ENCODE results near the gene TPST2. TPM values are rescaled to one million over a fixed set of nuclear protein-coding genes. Genes with fewer than 3 reads are reported as not detected.

The TPST2 gene
- polyA plus RNA-seq, 3 donors, result 24.9 to 244 (median 69.4) TPM

DNA sequence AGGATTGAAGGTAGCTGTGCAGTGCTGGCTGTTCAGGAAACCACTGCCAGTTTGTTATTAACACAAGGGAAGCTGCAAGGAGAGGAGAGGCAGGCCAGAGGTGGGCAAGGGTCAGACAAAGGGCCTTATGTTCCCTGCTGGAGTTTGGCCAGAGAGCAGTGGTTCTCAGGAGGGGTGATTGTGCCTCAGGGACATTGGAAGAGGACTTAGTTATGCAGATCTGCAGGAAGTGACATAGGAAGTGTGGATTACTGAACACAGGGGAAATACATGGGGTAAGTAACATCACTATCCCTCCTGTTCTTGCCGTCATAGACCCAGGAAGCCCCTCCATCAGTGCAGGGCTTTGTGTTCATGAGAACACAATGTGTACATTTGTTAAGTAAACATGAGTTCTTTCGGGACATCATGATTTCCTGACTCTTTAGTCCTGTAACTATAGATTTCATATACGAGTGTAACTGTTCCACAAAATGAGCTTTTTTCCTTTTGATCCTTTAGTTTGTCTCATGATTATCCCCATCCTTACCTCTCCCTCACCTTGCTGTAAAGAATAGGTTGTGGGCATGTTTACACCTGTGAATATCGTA lies 100.4 kb downstream of the TPST2 start:
- 68 to 74% (median 72%) methylated on average over 4 of the region's 4 CpGs for WGBS, 3 donors
- H3K27ac ChIP-seq (ENCODE audit: low read depth, low read length), result no peak overlapping the region

DNA sequence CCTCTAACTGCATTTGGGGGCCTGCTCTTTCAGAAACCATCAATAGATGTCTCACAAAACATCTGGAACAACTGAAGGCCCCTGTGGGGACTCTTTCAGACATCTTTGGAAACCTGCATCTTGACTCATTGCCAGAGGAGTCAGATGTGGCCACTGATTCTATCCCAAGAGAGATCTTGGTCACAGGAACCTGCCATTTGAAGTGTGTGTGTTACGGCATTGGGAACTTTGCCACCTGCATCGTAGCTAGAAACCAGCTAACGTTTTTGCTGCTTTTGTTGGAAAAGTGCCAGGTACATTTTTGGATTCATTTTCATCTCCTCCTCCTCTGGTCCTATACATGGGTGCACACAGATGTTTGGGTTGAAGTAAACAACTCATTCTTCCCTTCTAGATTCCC lies 101.9 kb downstream of the TPST2 start:
- WGBS, 3 donors, result 30 to 55% (median 43%) methylated on average over 3 of the region's 3 CpGs
- no peak overlapping the region for H3K27ac ChIP-seq (ENCODE audit: low read depth, low read length)

DNA sequence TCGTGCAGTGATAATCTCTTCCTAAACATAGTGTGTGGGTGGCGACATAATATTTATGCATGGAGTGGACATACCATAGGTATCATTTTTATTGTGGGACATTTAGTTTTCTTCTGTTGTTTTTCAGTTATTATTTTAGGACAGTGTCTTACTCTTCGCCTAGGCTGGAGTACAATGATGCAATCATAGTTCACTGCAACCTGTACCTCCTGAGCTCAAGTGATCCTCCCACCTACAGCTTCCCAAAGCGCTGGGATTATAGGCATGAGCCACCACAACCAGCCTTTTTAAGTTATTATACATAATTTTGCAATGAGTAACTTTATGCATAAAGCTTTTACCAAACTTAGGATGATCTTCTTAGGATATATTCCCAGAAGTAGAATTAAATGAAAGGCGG lies 103.5 kb downstream of the TPST2 start:
- no peak overlapping the region for H3K27ac ChIP-seq (ENCODE audit: low read depth, low read length)
- 83 to 86% (median 85%) methylated on average over 5 of the region's 5 CpGs for WGBS, 3 donors

DNA sequence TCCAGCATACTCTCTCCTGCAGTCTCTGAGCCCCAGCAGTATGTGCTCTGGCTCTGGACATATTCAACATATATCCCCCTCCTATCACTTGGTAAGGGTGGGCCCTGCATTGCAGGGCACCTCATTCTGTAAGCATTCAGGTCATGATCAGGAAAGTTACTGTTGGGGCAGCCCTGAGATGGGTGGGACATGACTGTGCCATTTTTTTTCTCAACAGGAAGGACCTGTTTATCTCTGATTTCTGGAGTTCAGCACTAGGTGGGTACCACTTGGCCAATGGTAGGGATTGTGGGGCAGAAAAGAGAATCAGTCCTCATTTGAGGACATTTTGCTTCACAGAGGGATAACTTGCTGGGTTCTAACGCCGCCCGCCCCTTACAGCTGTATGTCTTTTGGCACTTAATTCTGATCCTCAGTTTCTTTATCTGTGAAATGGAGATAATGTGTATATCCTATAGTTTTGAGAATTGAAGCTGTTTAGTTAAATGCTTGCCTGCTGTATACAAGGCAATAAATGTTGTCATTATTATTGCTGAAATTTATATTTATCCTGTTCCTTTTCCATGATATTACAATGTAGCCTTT lies 104.0 kb downstream of the TPST2 start:
- whole genome bisulfite sequencing, 3 donors, result 58 to 73% (median 72%) methylated on average over 3 of the region's 3 CpGs
- no peak overlapping the region for H3K27ac ChIP-seq (ENCODE audit: low read depth, low read length)

DNA sequence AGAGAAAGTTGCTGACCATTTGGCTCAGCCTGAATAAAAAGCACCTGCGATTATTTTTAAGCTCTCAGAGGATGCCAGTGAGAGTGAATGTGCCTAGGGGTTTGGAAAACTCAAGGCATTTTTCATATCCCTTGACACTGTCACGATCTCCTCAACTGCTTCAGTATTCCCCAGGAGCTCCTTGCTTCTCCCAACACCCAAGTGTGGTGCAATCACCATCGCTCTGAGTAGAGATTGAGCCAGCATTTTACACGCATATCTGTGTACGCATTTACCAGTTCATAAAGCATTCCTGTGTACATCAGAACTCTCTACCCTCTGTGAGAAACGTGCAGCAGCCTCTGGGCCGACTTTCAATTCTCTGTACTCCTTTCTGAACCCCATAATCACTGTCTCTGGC lies 104.9 kb downstream of the TPST2 start:
- no peak overlapping the region for H3K27ac ChIP-seq (ENCODE audit: low read depth, low read length)
- 35 to 59% (median 51%) methylated on average over 7 of the region's 7 CpGs for WGBS, 3 donors

DNA sequence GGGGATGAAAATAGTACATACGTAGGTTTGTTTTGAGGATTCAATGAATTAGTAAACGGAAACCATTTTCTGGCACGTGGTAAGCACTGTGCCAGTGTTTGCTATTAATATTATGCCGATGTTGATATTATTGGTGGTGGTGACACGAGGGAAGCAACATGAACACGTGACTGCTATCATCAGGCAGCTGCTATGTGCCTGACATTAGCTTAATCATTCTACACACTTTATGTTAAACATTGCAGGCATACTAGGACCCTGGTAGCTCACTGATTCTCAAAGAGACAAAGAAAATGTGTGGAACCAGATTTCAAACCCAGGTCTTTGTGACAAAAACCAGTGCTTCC lies 105.6 kb downstream of the TPST2 start:
- 6 to 8% (median 6%) methylated on average over 6 of the region's 6 CpGs for WGBS, 3 donors

DNA sequence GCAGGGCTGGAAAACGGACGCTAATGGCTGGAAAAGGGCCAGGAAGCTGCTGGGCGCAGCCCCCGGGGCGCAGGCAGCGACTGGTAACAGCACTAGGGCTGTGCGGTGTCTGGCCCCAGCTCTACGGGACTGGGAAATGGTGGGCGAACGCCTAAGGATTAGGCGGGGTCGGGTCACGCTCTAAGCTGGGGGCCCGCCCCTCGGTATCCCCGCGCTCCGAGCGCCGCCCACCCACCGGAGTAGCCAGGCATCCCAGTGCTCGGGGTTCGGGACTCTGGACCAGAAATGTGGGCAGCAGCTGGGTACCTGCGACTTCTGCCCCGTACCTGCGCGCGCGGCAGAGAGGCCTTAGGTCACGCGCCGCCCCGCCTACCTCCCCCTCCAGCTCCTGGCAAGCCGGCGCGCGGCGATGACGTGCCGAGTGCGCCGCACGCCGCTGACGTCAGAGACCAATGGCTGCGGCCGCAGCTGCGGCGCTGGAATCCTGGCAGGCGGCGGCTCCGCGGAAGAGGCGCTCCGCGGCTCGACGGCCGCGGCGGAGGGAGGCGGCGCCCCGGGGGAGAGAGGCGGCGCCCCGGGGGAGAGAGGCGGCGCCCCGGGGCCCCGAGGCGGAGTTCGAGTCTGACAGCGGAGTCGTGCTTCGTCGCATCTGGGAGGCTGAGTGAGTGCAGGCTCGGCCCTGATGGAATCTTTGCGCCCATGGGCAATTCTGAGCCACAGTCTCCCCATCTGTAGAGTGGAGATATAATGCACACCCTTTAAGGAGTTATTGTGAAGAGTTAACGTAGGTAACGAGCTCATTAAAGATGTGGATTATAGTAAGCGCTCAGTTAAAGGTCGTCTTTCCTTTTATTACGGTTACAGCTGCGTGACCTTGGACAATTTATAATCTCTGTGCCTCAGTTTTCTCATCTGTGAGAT lies 106.2 kb downstream of the TPST2 start, which contains the start of the genes HPS4 and SRRD:
TSS of gene HPS4 (minus strand) at position 345 of the 921 bp plus-strand sequence. CDS start 2,021 bp downstream, outside the sequence.
TSS of gene SRRD (plus strand) at position 439 of the 921 bp plus-strand sequence. CDS start at position 453, 14 bp downstream.
- 0 to 1% (median 0%) methylated on average over 68 to 84 of the region's 85 CpGs for WGBS, 3 donors
- H3K27ac ChIP-seq (ENCODE audit: low read depth, low read length), result no peak within 1 kb of the TSS

More for the DNA sequence above, 105.6 kb downstream of the TPST2 start:
- H3K27ac ChIP-seq (ENCODE audit: low read depth, low read length), result no peak overlapping the region

DNA sequence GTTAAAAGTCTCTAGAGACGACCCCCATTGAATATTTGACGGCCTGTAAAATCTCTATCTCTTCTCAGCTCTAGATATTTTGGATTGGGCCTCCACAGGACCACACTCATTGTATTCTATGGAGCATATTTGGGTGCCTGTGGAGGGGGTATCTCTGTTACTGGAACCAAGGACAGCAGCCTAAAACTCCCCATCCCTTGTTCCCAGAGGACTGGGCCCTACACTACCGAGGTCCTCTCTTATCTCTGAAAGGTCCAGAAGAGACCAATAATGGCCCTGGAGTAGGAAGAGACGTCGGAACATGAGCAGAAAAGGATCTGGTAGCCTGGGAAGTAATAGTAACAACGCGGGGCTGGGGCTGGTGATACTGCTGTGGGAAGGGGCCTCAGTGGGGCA lies 106.9 kb downstream of the TPST2 start:
- 6 to 13% (median 7%) methylated on average over 7 of the region's 7 CpGs for WGBS, 3 donors

DNA sequence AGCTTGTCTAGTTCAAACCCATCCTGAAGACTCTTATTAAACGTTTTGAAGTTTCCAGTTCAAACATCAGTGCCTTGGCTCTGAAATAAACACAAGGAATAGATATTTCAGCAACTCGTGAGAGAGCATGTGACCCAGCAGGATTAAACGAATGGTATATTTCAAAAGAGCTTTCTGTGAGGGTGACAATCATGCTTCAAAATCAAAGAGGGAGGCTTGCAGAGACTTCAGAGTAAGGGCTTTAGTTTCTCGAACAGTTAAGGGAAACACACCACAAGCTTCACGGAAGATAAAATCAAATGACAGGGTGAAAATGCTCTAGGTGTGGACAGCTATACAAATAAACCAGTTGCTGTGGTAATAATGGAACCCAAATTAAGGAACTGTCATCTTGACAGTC lies 107.8 kb downstream of the TPST2 start:
- 39 to 46% (median 45%) methylated on average over 5 of the region's 5 CpGs for WGBS, 3 donors
- H3K27ac ChIP-seq (ENCODE audit: low read depth, low read length), result no peak overlapping the region

More for the DNA sequence above, 106.9 kb downstream of the TPST2 start:
- no peak overlapping the region for H3K27ac ChIP-seq (ENCODE audit: low read depth, low read length)

DNA sequence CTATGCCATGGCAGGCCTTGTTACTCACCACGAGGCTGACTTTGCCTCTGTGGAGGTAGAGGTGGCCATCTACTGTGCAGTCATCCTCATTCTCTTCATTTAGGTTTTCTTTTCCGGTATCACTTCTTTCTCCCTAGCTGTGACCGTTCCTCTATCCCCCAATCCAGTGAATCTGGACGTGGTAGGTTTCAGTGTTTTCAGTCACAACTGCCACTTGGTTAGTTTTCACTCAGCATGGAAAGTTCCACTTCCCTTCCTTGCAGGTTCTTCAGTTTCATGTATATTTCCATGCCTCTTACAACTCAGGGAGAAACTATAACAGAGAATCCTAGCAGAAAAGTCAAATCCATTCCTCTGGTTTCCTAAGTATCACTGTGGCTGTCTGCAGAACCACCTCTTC lies 108.2 kb downstream of the TPST2 start:
- H3K27ac ChIP-seq (ENCODE audit: low read depth, low read length), result no peak overlapping the region
- WGBS, 3 donors, result 74 to 79% (median 76%) methylated on average over 4 of the region's 4 CpGs

DNA sequence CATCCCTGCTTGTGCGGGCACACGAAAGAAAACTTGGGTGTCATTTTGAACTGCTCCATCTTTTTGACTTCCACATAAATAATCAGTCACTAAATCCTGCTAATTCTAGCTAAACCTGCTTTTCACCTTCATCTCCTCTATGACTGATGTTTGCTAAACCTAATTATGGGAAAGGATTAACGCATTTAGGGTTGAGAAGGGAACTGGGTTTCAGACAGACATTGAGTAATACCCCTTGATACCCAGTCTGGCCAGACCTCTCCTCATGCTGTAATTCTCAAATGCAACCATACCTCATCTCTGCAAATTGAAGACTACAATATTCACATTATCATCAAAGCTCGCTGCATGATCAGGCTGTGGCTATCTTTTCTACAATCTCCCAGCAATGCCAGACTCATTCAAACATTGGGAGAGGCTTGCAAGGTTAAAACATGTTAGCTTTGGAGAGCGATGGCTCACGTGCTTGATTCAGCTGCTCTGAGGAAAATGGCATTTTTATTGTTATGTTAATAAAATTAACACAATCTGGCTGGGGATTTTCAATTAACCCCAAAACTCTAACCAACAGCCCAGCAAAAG lies 108.7 kb downstream of the TPST2 start:
- WGBS, 3 donors, result 65 to 69% (median 68%) methylated on average over 6 of the region's 6 CpGs
- no peak overlapping the region for H3K27ac ChIP-seq (ENCODE audit: low read depth, low read length)

DNA sequence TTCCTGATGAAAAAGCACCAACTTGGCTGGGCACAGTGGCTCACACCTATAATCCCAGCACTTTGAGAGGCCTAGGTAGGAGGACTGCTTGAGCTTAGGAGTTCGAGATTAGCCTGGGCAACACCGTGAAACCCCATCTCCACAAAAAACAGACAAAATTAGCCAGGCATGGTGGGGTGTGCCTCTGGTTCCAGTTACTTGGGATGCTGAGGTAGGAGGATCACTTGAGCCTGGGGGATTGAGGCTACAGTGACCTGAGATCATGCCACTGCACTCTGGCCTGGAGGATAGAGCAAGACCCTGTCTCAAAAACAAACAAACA lies 109.4 kb downstream of the TPST2 start:
- H3K27ac ChIP-seq (ENCODE audit: low read depth, low read length), result no peak overlapping the region
- WGBS, 3 donors, result 74 to 91% (median 81%) methylated on average over 2 of the region's 2 CpGs

DNA sequence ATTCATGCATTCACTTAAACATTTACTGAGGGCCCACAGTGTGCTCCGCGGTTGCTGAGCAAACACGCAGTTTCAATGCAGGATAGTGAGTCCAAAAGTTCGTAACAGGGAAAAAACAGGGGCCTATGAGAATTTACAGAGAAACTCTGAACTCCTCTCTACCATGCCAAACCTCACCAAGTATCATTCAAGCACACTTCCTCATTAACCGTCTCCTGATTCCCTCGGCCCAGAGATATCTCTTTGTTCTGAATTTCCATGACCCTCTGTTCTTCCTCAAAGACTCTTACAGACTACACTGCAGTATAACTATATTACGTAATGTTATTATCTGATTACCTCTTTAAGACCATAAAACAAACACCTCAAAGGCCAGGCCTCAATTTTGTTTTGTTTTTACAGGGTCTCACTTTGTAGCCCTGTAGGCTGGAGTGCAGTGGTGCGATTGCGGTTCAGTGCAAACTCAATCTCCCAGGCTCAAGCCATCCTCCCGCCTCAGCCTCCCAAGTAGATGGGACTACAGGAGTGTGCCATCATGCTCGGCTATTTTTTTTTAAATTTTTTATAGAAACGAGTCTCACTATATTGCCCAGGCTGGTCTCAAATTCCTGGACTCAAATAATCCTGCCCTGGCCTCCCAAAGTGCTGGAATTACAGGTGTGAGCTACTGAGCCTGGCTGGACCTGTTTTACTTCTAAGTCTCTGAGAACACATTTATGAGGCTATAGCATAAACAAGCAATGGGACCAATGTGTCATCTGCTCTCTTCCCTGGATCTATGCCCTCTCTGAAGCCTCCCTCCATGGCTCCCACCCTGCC lies 109.9 kb downstream of the TPST2 start:
- WGBS, 3 donors, result 46 to 65% (median 63%) methylated on average over 12 of the region's 12 CpGs
- no peak overlapping the region for H3K27ac ChIP-seq (ENCODE audit: low read depth, low read length)

DNA sequence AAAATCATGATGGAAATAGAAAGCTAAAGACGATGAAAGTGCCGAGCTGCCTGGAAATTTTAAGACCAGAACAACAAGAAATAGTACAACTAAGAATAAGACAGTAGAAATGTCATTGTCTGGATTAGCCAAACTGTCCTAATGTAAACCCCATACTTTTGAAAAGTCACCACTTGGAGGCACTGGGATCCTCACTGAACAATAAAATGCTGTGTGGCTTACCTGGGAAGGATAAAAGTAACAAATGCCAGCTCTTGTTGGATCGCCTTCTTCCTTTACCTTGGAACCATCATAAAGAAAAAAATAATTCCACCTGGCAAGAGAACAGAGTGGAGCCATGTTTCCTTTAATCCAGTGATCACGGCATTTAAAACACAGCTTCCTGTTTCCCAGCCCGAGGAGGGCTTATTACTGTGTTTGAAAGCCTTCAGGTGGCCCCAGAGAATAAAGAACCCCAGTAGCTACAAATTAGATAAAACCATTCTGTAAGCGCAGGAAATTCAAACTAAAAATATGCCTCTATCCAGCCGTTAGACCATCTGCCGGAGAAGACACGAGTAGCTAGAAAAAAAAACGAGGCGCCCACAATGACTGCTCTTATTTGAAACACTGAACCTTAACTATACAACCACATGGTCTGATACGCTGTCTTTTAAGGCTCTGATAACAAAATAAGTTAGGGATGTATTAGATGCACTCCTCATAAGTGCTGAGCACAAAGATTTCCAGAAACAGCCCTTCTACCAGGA lies 110.7 kb downstream of the TPST2 start:
- no peak overlapping the region for H3K27ac ChIP-seq (ENCODE audit: low read depth, low read length)
- WGBS, 3 donors, result 31 to 50% (median 42%) methylated on average over 12 of the region's 12 CpGs

DNA sequence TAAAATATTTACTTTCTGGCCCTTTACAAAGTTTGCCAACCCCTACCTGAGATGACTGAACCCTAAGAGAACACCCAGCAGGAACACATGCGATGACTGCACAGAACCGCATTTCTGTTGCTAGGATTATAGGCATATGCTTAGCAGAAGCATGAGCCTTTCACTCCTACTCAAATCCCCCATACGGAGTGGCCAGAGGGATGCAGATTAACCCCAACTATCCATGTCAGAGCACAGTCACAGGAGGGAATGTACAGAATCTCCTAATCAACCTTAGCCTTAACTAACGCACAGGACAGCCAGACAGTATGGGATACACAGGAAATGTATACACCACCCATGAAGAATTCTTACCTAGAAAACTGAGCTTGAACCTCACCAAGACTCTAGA lies 112.6 kb downstream of the TPST2 start:
- H3K27ac ChIP-seq (ENCODE audit: low read depth, low read length), result no peak overlapping the region
- WGBS, 3 donors, result 39 to 42% (median 40%) methylated on average over 4 of the region's 4 CpGs

DNA sequence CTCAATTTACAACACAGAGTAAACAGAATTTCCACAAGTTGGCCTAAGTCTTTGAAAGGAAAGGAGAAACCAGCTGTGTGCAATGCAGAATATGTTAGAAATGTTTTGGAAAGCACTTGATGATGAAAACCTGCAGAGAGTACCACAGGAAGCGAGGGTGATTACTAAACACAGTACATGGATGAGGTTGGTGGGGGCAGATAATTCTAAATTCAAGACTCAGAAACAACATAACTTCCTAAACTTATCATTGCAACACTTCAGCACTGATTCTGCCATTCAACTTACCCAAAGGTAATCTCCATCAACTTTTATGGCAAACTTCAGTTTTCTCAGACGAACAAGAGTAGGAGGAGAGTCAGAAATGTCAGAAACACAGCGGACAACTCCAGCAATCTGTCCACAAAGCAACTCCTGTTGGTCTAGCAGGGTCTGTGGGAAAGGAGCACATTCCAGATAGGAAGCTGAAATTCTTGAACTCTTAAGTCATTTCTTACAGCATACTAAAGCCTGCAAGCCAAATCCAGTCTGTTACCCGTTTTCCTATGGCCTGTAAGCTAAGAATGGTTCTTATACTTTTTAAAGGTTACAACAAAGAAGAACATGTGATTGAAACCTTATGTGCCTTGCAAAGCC lies 113.1 kb downstream of the TPST2 start:
- WGBS, 3 donors, result 62 to 85% (median 71%) methylated on average over 4 of the region's 4 CpGs
- no peak overlapping the region for H3K27ac ChIP-seq (ENCODE audit: low read depth, low read length)

DNA sequence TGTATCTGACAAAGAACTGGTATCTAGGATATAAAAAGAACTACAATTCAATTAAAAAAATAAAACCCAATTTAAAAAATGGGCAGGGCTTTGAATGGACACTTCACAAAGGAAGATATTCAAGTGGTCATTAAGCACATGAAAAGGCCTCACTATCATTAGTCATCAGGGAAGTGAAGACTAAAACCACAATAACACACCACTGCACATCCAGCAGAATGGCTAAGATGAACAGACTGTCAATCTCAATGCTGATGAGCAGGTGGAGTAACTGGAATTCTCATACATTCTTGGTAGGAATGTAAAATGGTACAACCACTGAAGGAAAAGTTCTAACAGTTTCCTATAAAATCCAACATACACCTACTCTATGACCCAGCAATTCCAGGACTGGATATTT lies 115.2 kb downstream of the TPST2 start:
- H3K27ac ChIP-seq (ENCODE audit: low read depth, low read length), result no peak overlapping the region

Data from adipose tissue (tissue), 3 donors.